HepG2 (cell line): ENCODE results near the gene PRR36.

Source experiments
- CTCF ChIP-seq: sonication (generic); formaldehyde crosslinking; IDR thresholded peaks from 2 replicates; pipeline ENCODE4 v1.5.0; 2020; ENCODE audit warnings: mild to moderate bottlenecking, missing genetic modification reagents, moderate library complexity
- ESRRA ChIP-seq: sonication (generic); formaldehyde crosslinking; IDR thresholded peaks from 2 replicates; pipeline ENCODE4 v1.5.1; 2020; ENCODE audit warnings: mild to moderate bottlenecking, low read depth, missing genetic modification reagents
- KLF6 ChIP-seq: IDR thresholded peaks from 2 replicates; pipeline ENCODE4 v1.8.0; 2016; ENCODE audit warnings: missing biosample characterization, missing genetic modification reagents
- ZFX ChIP-seq: sonication (generic); formaldehyde crosslinking; IDR thresholded peaks from 2 replicates; pipeline ENCODE4 v1.4.0; 2020; ENCODE audit warnings: mild to moderate bottlenecking, low read depth, missing genetic modification reagents, moderate library complexity
- ZNF281 ChIP-seq: sonication (generic); formaldehyde crosslinking; IDR thresholded peaks from 2 replicates; pipeline ENCODE4 v1.4.0; 2020; ENCODE audit warnings: missing genetic modification reagents, borderline replicate concordance

- no peak for TF ChIP-seq ZNF281 (CRISPR knock-in tag)
- no peak for TF ChIP-seq ZFX (CRISPR knock-in tag)
- no peak for TF ChIP-seq ESRRA (CRISPR knock-in tag)
- TF ChIP-seq CTCF (CRISPR knock-in tag), result no peak
- no peak for TF ChIP-seq KLF6 (CRISPR knock-in tag)
Observed at GRCh38 chr19:7863157-7863970, 10.8 kb downstream of the PRR36 start.
